Duodenal mucosa (tissue), 2 donors: ENCODE results near the gene DMXL2.
"Not testable (repeated sequence)": the region's sequence is repeated elsewhere in the genome, so short reads cannot be mapped to it uniquely, and the experiment has no call there.

Source experiments
- H3K27ac ChIP-seq: one replicate; pipeline ENCODE4 v1.7.0; 2013; ENCODE audit warnings: low read depth, low read length
- H3K27me3 ChIP-seq, 2 donors: one replicate each; pipeline ENCODE4 v1.7.0; 2013; ENCODE audit warnings: low read length in 2 of 2, control low read depth in 1 of 2; ENCODE audit not compliant: insufficient read depth in 2 of 2, control insufficient read depth in 1 of 2
- H3K36me3 ChIP-seq, 2 donors: one replicate each; pipeline ENCODE4 v1.7.0; 2013; ENCODE audit warnings: low read length in 2 of 2, control low read depth in 1 of 2; ENCODE audit not compliant: insufficient read depth in 2 of 2, control insufficient read depth in 1 of 2
- H3K4me1 ChIP-seq, 2 donors: one replicate each; pipeline ENCODE4 v1.7.0; 2013; ENCODE audit warnings: low read length in 2 of 2, control low read depth in 1 of 2; ENCODE audit not compliant: insufficient read depth in 2 of 2, control insufficient read depth in 1 of 2
- H3K4me3 ChIP-seq, 2 donors: one replicate each; pipeline ENCODE4 v1.7.0; 2013; ENCODE audit warnings: low read length in 2 of 2, low read depth in 1 of 2
- H3K9ac ChIP-seq, 2 donors: one replicate each; pipeline ENCODE4 v1.7.0; 2013; ENCODE audit warnings: low read length in 2 of 2, low read depth in 1 of 2
- H3K9me3 ChIP-seq, 2 donors: one replicate each; pipeline ENCODE4 v1.7.0; 2013; ENCODE audit warnings: low read length in 2 of 2, control low read depth in 1 of 2; ENCODE audit not compliant: control insufficient read depth in 1 of 2

DMXL2 gene

DNA sequence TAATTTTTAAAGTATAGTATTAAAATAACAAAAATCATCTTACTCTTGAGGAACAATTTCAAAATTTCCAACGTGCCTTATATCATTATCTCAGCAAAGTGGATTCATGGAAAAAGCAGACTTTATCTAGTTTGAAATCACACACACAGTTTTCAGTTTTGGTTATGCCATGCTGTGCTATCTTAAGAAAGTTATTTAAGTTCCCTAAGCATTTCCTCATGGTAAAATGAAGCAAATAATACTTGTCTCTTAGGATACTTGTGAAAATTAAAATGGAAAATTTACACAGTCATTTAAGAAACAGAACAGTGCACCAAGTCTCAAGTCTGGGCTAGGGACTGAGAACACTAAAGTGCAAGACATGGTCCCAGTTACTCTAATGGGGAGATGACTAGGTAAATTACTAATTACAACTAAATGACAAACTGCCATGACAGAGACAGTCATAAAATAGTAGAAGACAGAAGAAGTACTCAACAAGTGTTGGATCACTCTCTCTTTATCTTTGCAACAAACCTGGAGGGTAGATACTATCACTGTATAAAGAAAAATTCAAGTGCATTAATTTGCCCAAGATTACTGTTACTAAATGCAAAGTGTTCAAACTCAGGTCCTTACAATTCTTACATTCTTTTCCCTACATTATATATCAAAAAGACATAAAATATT, 44.8 kb downstream of the DMXL2 start:
- H3K4me1 ChIP-seq: peaks cover 9 to 13% of the 10 kb centered on the region in 2 donors
- no peak overlapping the region for H3K9ac ChIP-seq
- no peaks in the 10 kb centered on the region for H3K27me3 ChIP-seq
- H3K9me3 ChIP-seq: peaks cover 0 to 6% of the 10 kb centered on the region in 2 donors
- no peaks in the 10 kb centered on the region for H3K36me3 ChIP-seq
- H3K4me3 ChIP-seq: no peak overlapping the region
- no peak overlapping the region for H3K27ac ChIP-seq

GRCh38 chr15:51576911-51577500, 45.6 kb downstream of the DMXL2 start:
- no peak overlapping the region for H3K27ac ChIP-seq
- no peak overlapping the region for H3K4me3 ChIP-seq
- no peaks in the 10 kb centered on the region for H3K36me3 ChIP-seq
- H3K27me3 ChIP-seq: no peaks in the 10 kb centered on the region
- no peak overlapping the region for H3K9ac ChIP-seq
- H3K4me1 ChIP-seq: peaks cover 9 to 13% of the 10 kb centered on the region in 2 donors
- H3K9me3 ChIP-seq: peaks cover 0 to 4% of the 10 kb centered on the region in 2 donors

GRCh38 chr15:51576286-51576850, 46.2 kb downstream of the DMXL2 start:
- H3K36me3 ChIP-seq: no peaks in the 10 kb centered on the region
- H3K9me3 ChIP-seq: no peaks in the 10 kb centered on the region
- H3K4me1 ChIP-seq: peaks cover 9 to 13% of the 10 kb centered on the region in 2 donors
- no peaks in the 10 kb centered on the region for H3K27me3 ChIP-seq
- no peak overlapping the region for H3K9ac ChIP-seq
- H3K4me3 ChIP-seq: no peak overlapping the region
- no peak overlapping the region for H3K27ac ChIP-seq

DNA sequence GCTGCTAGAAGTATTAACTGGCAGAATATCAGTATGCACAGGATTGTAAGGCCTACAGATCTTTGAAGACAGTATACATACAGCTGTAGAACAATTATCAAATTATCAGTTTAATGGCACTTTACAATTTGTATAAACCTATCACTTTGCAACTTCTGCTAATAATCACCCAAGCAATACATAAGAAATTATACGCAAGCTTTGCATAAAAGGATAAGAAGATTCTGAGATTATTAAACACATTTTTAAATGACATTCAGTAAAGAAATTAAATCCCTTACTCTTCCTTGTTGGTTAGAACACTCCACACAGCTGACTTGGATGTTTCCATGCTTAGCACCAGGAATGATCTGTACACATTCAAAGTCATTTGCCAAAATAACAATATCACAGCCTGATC, 46.8 kb downstream of the DMXL2 start:
- no peaks in the 10 kb centered on the region for H3K9me3 ChIP-seq
- H3K9ac ChIP-seq: no peak overlapping the region
- no peaks in the 10 kb centered on the region for H3K36me3 ChIP-seq
- no peaks in the 10 kb centered on the region for H3K27me3 ChIP-seq
- no peak overlapping the region for H3K27ac ChIP-seq
- H3K4me1 ChIP-seq: peaks cover 9 to 13% of the 10 kb centered on the region in 2 donors
- H3K4me3 ChIP-seq: no peak overlapping the region

DNA sequence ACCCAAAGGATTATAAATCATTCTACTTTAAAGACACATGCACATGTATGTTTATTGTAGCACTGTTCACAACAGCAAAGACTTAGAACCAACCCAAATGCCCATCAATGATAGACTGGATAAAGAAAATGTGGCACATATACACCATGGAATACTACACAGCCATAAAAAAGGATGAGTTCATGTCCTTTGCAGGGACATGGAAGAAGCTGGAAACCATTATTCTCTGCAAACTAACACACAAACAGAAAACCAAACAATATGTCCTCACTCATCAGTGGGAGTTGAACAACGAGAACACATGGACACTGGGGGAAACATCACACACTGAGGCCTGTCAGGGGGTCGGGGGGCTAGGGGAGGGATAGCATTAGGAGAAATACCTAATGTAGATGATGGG, 49.2 kb downstream of the DMXL2 start:
- not testable (repeated sequence) for H3K27me3 ChIP-seq, H3K36me3 ChIP-seq, H3K9me3 ChIP-seq, H3K27ac ChIP-seq, H3K4me3 ChIP-seq, H3K9ac ChIP-seq
- H3K4me1 ChIP-seq: peaks cover 9 to 13% of the 10 kb centered on the region in 2 donors

GRCh38 chr15:51568939-51569784, 53.4 kb downstream of the DMXL2 start:
- not testable (repeated sequence) for H3K4me1 ChIP-seq, H3K27me3 ChIP-seq, H3K36me3 ChIP-seq, H3K9ac ChIP-seq, H3K9me3 ChIP-seq, H3K27ac ChIP-seq, H3K4me3 ChIP-seq

- Histone ChIP-seq H3K36me3 (peaks cover 0 to 4% of the 10 kb centered on the region in 2 donors), H3K4me1 (no peaks in the 10 kb centered on the region), H3K27me3 (no peaks in the 10 kb centered on the region), H3K9ac (no peak overlapping the region), H3K9me3 (no peaks in the 10 kb centered on the region), H3K27ac (no peak overlapping the region), H3K4me3 (no peak overlapping the region)
Observed at GRCh38 chr15:51561271-51561670, 61.3 kb downstream of the DMXL2 start.

DNA sequence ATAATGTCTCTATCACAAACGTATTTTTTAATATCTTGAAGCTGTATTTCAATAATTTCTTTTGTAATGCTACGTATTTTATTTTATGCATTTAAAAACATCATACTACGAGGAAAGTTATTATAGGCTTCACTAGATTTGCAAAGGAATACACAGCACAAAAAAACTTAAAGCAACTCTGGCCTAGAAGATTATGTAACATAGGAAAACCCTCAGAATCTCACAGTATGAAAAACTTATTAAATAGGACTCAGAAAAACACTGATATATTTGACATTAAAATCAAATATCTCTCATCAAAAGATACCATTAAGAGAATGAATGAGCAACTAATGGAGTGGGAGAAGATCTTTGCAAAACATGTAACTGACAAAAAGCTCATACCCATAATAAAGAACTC, 63.7 kb downstream of the DMXL2 start:
- Histone ChIP-seq H3K9me3 (no peaks in the 10 kb centered on the region), H3K36me3 (peaks cover 1 to 4% of the 10 kb centered on the region in 2 donors), H3K9ac (no peak overlapping the region), H3K4me1 (no peaks in the 10 kb centered on the region), H3K27me3 (no peaks in the 10 kb centered on the region), H3K4me3 (no peak overlapping the region), H3K27ac (no peak overlapping the region)

DNA sequence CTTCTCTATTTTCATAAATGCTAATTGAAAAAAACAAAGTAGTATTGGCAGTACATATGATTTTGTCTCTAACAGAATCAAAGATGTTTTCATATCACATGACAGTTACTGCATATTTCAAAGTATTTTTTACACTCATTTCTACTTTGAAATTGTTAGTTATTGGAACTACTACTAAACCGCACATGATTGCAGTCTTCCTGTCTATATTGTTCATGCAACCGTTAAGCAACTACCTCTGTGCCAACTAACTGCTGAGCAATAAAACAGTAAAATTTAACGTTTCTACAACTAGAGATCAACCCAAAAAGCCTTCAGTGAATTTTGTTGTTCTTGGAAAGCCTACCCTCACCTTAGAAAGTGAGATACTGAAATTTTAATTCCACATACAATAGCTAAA, 64.2 kb downstream of the DMXL2 start:
- no peak overlapping the region for H3K27ac ChIP-seq
- no peak overlapping the region for H3K9ac ChIP-seq
- H3K4me3 ChIP-seq: no peak overlapping the region
- H3K9me3 ChIP-seq: no peaks in the 10 kb centered on the region
- peaks cover 3 to 4% of the 10 kb centered on the region in 2 donors for H3K36me3 ChIP-seq
- no peaks in the 10 kb centered on the region for H3K4me1 ChIP-seq
- H3K27me3 ChIP-seq: no peaks in the 10 kb centered on the region

- no peaks in the 10 kb centered on the region for H3K9me3 ChIP-seq
- no peak overlapping the region for H3K9ac ChIP-seq
- H3K36me3 ChIP-seq: peaks cover 0 to 3% of the 10 kb centered on the region in 2 donors
- H3K4me1 ChIP-seq: no peaks in the 10 kb centered on the region
- no peak overlapping the region for H3K27ac ChIP-seq
- no peak overlapping the region for H3K4me3 ChIP-seq
- no peaks in the 10 kb centered on the region for H3K27me3 ChIP-seq
Observed at GRCh38 chr15:51550841-51551240, 71.7 kb downstream of the DMXL2 start.
